Activated B cell treated with CpG ODN at 0.5 μM for 24 hours (primary cell): ENCODE results near the gene CPLX4. TPM values are rescaled to one million over a fixed set of nuclear protein-coding genes. Genes with fewer than 3 reads are reported as not detected.

ENCODE experiments used
- ATAC-seq: fragments of 200-7000 bp; cut with Tn5 transposase; one replicate; pipeline ENCODE4 v1.10.0; 2021; ENCODE audit warnings: low read depth, mild to moderate bottlenecking, moderate library complexity
- CTCF ChIA-PET: fragments of 350-600 bp; sonication (Branson Sonifier 250); formaldehyde crosslinking; loops from one replicate; lab custom pipeline; 2021; ENCODE audit warnings: antibody characterized with exemption; lab: Charles Lee
- POLR2A ChIA-PET: fragments of 350-600 bp; sonication (Branson Sonifier 250); formaldehyde crosslinking; loops from one replicate; lab custom pipeline; 2021; ENCODE audit warnings: antibody characterized with exemption; lab: Charles Lee
- DNase-seq: peaks from one replicate; pipeline ENCODE4 v3.0.0; 2022
- H3K27ac Mint-ChIP-seq: one replicate; pipeline ENCODE4 v1.8.0; 2020; ENCODE audit warnings: mixed read lengths
- H3K27me3 Mint-ChIP-seq: one replicate; pipeline ENCODE4 v1.8.0; 2021; ENCODE audit warnings: mixed read lengths
- H3K36me3 Mint-ChIP-seq: one replicate; pipeline ENCODE4 v1.8.0; 2021; ENCODE audit warnings: low read depth, mixed read lengths
- H3K4me1 Mint-ChIP-seq: one replicate; pipeline ENCODE4 v1.8.0; 2021; ENCODE audit warnings: mixed read lengths
- H3K4me3 Mint-ChIP-seq: one replicate; pipeline ENCODE4 v1.8.0; 2020; ENCODE audit warnings: mild to moderate bottlenecking, mixed read lengths
- H3K9me3 Mint-ChIP-seq: one replicate; pipeline ENCODE4 v1.8.0; 2020; ENCODE audit warnings: mixed read lengths
- intact Hi-C: fragments of 100-400 bp; cut with micrococcal nuclease; formaldehyde crosslinking; loops from one replicate; pipeline ENCODE4 v1.15.1; 2024
- total RNA-seq: library from RNA; stranded (reverse); gene quantifications from 2 replicates; pipeline ENCODE4 v1.2.3, GENCODE V29; 2022
- TF ChIP-seq, protein P1 (sequence below): fragments of 200-600 bp; IDR thresholded peaks from one replicate; pipeline ENCODE4 v1.8.0; 2022; ENCODE audit warnings: antibody characterized with exemption, mild to moderate bottlenecking

The CPLX4 gene
- total RNA-seq, 1 donor from 2014 or later: not detected

DNA sequence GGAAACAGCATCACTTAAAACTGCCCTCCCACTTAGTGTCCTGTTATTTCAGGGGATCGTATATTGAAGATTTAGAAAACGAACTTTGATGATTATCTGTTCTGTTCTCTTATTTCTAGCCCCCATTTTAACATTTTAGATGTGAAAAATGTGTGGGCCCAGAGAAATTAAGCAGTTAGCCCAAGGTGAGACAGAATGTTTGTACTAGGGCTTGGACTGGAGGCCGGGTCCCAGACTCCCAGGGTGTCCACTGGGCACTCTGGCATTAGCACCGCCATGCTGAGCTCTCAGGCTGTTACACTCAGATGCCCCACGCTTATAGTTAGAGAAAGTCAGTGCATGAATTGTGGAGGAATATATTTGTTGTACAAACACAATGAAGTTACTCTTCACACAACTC, 39.7 kb downstream of the CPLX4 start:
- Mint-ChIP-seq H3K27ac (no peak overlapping the region), H3K27me3 (peaks cover 66% of the 10 kb centered on the region), H3K4me1 (peaks cover 2% of the 10 kb centered on the region), H3K4me3 (no peak overlapping the region), H3K9me3 (no peaks in the 10 kb centered on the region), H3K36me3 (no peaks in the 10 kb centered on the region)
- CTCF ChIA-PET: no interaction called here
- DNase-seq (no peak), ATAC-seq (no peak)
- POLR2A ChIA-PET: no interaction called here
- TF ChIP-seq, protein P1, sequence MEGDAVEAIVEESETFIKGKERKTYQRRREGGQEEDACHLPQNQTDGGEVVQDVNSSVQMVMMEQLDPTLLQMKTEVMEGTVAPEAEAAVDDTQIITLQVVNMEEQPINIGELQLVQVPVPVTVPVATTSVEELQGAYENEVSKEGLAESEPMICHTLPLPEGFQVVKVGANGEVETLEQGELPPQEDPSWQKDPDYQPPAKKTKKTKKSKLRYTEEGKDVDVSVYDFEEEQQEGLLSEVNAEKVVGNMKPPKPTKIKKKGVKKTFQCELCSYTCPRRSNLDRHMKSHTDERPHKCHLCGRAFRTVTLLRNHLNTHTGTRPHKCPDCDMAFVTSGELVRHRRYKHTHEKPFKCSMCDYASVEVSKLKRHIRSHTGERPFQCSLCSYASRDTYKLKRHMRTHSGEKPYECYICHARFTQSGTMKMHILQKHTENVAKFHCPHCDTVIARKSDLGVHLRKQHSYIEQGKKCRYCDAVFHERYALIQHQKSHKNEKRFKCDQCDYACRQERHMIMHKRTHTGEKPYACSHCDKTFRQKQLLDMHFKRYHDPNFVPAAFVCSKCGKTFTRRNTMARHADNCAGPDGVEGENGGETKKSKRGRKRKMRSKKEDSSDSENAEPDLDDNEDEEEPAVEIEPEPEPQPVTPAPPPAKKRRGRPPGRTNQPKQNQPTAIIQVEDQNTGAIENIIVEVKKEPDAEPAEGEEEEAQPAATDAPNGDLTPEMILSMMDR: no peak
- intact Hi-C loops: no loop called here

DNA sequence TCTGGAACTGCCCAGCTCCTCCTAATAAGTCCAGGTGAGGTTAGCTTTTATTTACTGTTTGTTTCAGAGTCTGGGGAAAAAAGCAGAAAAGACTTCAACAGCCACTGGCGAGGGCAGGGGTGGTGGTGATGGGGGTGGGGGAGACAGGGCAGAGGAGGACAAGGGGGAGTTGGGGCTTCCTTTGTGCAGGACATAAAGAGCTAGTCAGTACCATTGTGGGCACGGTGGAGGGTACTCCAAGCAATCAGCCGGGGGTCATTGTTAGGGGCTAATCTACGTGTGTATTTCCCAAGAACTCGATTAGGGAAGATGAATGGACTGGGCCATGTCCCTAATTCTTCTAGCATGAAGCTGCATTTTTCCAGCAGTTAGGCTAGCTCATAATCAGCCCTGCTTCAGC, 42.4 kb downstream of the CPLX4 start:
- ATAC-seq: no peak
- TF ChIP-seq, protein P1: no peak
- CTCF ChIA-PET: no interaction called here
- POLR2A ChIA-PET: no interaction called here
- intact Hi-C loops: no loop called here
- no peak overlapping the region for H3K4me3 Mint-ChIP-seq
- no peaks in the 10 kb centered on the region for H3K9me3 Mint-ChIP-seq
- H3K27me3 Mint-ChIP-seq: peaks cover 66% of the 10 kb centered on the region
- no peaks in the 10 kb centered on the region for H3K36me3 Mint-ChIP-seq
- DNase-seq: no peak
- peaks cover 13% of the 10 kb centered on the region for H3K4me1 Mint-ChIP-seq
- H3K27ac Mint-ChIP-seq: no peak overlapping the region

DNA sequence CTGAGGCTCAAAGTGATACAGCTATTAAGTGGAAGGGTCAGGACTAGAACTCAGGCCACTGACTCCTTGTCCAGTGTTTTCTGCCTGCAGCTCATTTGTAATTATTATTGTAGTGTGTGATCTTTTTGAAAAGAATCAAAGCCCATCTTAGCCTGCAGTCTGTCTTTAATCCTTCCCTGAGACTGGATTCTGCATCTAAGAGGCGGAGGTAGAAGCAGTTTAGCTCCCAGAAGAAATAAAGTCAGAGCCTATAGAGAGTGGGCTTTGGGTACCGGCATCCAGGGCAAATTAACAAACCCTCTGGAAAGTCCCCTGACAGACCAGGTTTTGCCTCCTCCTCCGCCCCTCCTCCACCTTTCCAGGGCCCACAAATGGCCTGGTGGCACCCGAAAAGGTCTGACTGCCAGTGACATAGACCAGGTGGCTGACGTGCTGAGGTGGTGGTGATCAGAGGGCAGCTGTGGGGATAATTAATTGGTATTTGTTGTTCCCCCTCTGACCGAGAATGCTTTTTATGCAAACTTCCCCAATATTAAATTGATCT, 43.0 kb downstream of the CPLX4 start:
- intact Hi-C loops: no loop called here
- H3K36me3 Mint-ChIP-seq: no peaks in the 10 kb centered on the region
- peaks cover 67% of the 10 kb centered on the region for H3K27me3 Mint-ChIP-seq
- TF ChIP-seq, protein P1: no peak
- H3K4me3 Mint-ChIP-seq: no peak overlapping the region
- H3K4me1 Mint-ChIP-seq: peaks cover 13% of the 10 kb centered on the region
- DNase-seq (no peak), ATAC-seq (no peak)
- no peaks in the 10 kb centered on the region for H3K9me3 Mint-ChIP-seq
- ChIA-PET CTCF (no interaction called here), POLR2A (no interaction called here)
- no peak overlapping the region for H3K27ac Mint-ChIP-seq

DNA sequence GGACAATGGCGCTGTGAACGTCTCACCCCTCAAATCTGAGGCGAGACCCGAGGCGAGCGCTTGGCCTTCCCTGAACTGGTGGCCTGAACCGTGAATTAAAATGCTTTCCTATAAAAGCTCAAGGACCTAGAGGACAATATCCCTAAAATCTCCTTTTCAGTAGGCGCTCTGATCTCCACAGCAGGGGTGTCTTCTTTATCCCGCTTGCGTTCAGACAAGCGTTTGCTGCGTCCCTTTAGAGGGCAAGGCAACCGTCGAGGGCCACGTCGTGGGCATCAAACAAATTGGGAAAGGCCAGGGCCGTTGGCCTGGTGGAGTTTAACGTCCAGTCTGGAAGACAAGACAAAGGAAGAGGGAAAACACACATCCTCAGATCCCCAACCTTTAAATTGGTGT, 43.9 kb downstream of the CPLX4 start:
- CTCF ChIA-PET: no interaction called here
- Mint-ChIP-seq H3K27me3 (peaks cover 69% of the 10 kb centered on the region), H3K4me1 (peaks cover 16% of the 10 kb centered on the region), H3K36me3 (no peaks in the 10 kb centered on the region), H3K27ac (no peak overlapping the region), H3K9me3 (no peaks in the 10 kb centered on the region), H3K4me3 (no peak overlapping the region)
- no peak for DNase-seq
- TF ChIP-seq, protein P1: no peak
- ATAC-seq: no peak
- POLR2A ChIA-PET: interaction anchor here (0.6 kb wide), 1 partner anchor 436 kb away, joined by 3 read pairs; no protein-coding TSS in a partner anchor
- intact Hi-C loops: loop anchor here (5.0 kb wide), 1 partner anchor 1847 kb away; no protein-coding TSS in a partner anchor

DNA sequence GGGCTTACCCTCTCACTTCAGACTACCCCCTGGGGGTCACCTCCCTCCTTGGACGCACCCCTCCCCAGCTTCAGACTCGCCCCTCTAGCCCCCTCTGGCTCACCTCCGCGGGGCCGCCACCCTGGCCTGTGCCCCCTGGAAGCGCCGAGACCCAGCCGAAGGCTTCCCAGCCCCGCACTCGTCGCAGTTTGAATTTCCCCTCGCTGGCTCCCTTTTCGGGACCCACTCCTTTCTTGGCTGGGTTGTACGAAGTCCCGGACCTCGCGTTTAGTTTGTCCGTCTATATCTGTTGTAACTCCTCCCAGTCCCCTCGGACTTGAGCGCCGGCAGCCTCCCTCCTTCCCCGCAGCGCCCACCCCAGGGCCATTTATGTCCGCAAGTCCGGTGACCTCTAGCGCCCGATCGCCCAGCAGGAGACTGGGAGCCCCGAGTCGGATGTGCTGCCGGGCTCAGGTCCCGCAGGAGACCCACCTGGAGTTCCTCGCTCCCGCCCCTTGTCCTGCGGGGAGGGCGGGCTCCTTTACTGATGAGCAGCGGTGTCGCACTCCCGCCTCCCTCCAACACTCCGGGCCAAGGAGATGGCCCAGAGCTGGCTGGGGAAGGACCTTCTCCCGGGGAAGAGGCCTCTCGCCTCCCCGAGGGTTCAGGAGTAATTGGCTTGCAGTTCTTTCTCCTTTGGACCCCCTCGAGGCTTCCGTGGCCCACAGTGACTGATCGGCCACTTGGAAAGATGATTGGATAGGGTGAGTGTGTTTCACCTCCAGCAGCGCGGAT, 44.5 kb downstream of the CPLX4 start:
- CTCF ChIA-PET: no interaction called here
- no peak for ATAC-seq
- TF ChIP-seq, protein P1: no peak
- H3K4me3 Mint-ChIP-seq: no peak overlapping the region
- no peaks in the 10 kb centered on the region for H3K36me3 Mint-ChIP-seq
- POLR2A ChIA-PET: no interaction called here
- DNase-seq: no peak
- intact Hi-C loops: loop anchor here (5.0 kb wide), 1 partner anchor 1847 kb away; no protein-coding TSS in a partner anchor
- peaks cover 67% of the 10 kb centered on the region for H3K27me3 Mint-ChIP-seq
- H3K4me1 Mint-ChIP-seq: peaks cover 19% of the 10 kb centered on the region
- no peaks in the 10 kb centered on the region for H3K9me3 Mint-ChIP-seq
- H3K27ac Mint-ChIP-seq: no peak overlapping the region
